ENCODE data around the gene BRIP1. TPM values are rescaled to one million over a fixed set of nuclear protein-coding genes. Genes with fewer than 3 reads are reported as not detected.
"Not testable (repeated sequence)": the region's sequence is repeated elsewhere in the genome, so short reads cannot be mapped to it uniquely, and the experiment has no call there.

Gene BRIP1
- total RNA-seq, 4 donors from 2014 or later = 0.13 to 0.42 (median 0.31) TPM

DNA sequence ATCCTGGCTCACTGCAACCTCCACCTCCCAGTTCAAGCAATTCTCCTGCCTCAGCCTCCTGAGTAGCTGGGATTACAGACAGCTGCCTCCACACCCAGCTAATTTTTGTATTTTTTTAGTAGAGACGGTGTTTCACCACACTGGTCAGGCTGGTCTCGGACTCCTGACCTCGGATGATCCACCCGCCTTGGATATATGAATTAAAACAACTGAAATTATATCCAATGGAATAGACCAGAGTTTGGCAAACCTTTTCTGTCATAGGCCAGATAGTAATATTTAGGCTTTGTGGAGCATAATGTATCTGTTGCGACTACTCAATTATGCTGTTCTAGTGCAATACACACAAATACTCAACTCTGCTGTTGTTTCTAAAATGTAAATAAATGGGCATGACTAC, 178.5 kb downstream of the BRIP1 start:
- H3K27ac ChIP-seq (replicated peaks in 1 of 4) = no peak overlapping the region
- H3K36me3 ChIP-seq = no peaks in the 10 kb centered on the region
- no peaks in the 10 kb centered on the region for H3K9me3 ChIP-seq
- DNase-seq (ENCODE audit: extremely low spot score) = no peak
- no peak overlapping the region for H3K4me3 ChIP-seq
- TF ChIP-seq EP300 (IDR thresholded peaks at IDR 0.05) (no peak), POLR2A (IDR thresholded peaks at IDR 0.05; ENCODE audit: low read depth) (no peak), POLR2AphosphoS5 (IDR thresholded peaks at IDR 0.05) (no peak)
- TF ChIP-seq, protein P1, sequence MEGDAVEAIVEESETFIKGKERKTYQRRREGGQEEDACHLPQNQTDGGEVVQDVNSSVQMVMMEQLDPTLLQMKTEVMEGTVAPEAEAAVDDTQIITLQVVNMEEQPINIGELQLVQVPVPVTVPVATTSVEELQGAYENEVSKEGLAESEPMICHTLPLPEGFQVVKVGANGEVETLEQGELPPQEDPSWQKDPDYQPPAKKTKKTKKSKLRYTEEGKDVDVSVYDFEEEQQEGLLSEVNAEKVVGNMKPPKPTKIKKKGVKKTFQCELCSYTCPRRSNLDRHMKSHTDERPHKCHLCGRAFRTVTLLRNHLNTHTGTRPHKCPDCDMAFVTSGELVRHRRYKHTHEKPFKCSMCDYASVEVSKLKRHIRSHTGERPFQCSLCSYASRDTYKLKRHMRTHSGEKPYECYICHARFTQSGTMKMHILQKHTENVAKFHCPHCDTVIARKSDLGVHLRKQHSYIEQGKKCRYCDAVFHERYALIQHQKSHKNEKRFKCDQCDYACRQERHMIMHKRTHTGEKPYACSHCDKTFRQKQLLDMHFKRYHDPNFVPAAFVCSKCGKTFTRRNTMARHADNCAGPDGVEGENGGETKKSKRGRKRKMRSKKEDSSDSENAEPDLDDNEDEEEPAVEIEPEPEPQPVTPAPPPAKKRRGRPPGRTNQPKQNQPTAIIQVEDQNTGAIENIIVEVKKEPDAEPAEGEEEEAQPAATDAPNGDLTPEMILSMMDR (IDR thresholded peaks at IDR 0.05) = no peak
- intact Hi-C loops (cut with DNase I) = no loop called here
- WGBS = 99% methylated on average over 5 of the region's 5 CpGs
- H3K4me1 ChIP-seq = no peaks in the 10 kb centered on the region
- no peaks in the 10 kb centered on the region for H3K27me3 ChIP-seq

DNA sequence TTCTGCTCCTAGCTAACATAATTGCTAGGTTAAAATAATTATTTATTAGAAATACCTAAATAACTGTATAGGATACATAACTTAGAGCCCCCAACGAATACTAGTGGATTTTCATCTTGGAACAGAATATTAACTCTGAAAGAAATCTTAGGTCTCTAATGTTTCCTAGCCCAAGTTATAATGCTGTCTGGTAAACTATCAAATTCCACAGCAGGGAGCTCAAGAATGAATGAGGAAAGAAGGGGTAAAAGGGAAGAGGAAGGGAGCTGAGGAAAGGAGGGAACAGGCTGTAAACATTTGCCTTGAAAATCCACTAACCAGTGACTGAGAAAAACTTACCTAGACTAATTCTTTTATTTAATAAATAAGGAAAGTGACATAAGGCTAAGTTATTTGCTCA, 179.2 kb downstream of the BRIP1 start:
- Histone ChIP-seq H3K27me3 (no peaks in the 10 kb centered on the region), H3K4me1 (no peaks in the 10 kb centered on the region), H3K4me3 (no peak overlapping the region), H3K36me3 (no peaks in the 10 kb centered on the region), H3K27ac (replicated peaks in 1 of 4) (no peak overlapping the region), H3K9me3 (no peaks in the 10 kb centered on the region)
- 94% methylated on average over 1 of the region's 1 CpG for WGBS
- TF ChIP-seq POLR2AphosphoS5 (IDR thresholded peaks at IDR 0.05) = no peak
- TF ChIP-seq, protein P1 (IDR thresholded peaks at IDR 0.05) = no peak
- intact Hi-C loops (cut with DNase I) = no loop called here
- no peak for DNase-seq (ENCODE audit: extremely low spot score)

DNA sequence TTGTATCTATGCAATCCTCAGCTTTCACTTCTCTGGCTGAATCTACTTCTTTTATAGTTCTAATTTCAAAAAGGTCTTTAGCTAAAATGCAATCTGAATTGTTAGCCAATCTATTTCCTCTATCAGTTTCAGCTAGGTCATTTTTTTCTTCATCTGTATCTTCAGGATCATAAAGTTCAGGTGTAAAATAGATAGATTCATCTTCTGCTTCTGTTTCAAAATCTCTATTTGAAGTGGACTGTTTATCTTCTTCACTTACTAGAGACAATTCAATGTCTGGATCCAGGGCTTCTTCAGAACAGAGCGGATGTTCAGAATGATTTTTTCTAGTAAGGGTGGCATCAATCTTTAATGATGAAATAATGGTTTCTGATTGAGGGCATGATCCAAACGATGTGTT, 179.9 kb downstream of the BRIP1 start:
- no peaks in the 10 kb centered on the region for H3K27me3 ChIP-seq
- no peaks in the 10 kb centered on the region for H3K4me1 ChIP-seq
- intact Hi-C loops (cut with DNase I) = no loop called here
- no peak overlapping the region for H3K4me3 ChIP-seq
- H3K27ac ChIP-seq (replicated peaks in 1 of 4) = no peak overlapping the region
- DNase-seq (ENCODE audit: extremely low spot score) = no peak
- H3K9me3 ChIP-seq = no peaks in the 10 kb centered on the region
- TF ChIP-seq, protein P1 (IDR thresholded peaks at IDR 0.05) = no peak
- TF ChIP-seq POLR2A (IDR thresholded peaks at IDR 0.05; ENCODE audit: low read depth) (no peak), POLR2AphosphoS5 (IDR thresholded peaks at IDR 0.05) (no peak), EP300 (IDR thresholded peaks at IDR 0.05) (no peak)
- WGBS = 92% methylated on average over 2 of the region's 2 CpGs
- no peaks in the 10 kb centered on the region for H3K36me3 ChIP-seq

DNA sequence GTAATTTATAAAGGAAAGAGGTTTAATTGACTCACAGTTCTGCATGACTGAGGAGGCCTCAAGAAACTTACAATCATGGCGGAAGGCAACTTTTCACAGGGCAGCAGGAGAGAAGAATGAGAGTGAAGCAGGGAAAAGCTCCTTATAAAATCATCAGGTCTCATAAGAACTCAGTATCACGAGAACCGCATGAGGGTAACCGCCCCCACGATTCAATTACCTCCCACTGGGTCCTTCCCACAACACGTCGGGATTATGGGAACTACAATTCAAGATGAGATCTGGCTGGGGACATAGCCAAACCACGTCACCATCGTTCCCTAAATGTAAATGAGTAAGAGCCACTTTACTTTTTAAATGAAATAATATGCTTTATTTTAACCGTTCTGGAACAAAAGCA, 182.4 kb downstream of the BRIP1 start:
- no peak overlapping the region for H3K27ac ChIP-seq (replicated peaks in 1 of 4)
- 98% methylated on average over 10 of the region's 10 CpGs for WGBS
- TF ChIP-seq POLR2A (IDR thresholded peaks at IDR 0.05; ENCODE audit: low read depth) (no peak), POLR2AphosphoS5 (IDR thresholded peaks at IDR 0.05) (no peak), EP300 (IDR thresholded peaks at IDR 0.05) (no peak)
- TF ChIP-seq, protein P1 (IDR thresholded peaks at IDR 0.05) = no peak
- no peaks in the 10 kb centered on the region for H3K4me1 ChIP-seq
- H3K9me3 ChIP-seq = no peaks in the 10 kb centered on the region
- no peaks in the 10 kb centered on the region for H3K27me3 ChIP-seq
- H3K4me3 ChIP-seq = no peak overlapping the region
- intact Hi-C loops (cut with DNase I) = no loop called here
- DNase-seq (ENCODE audit: extremely low spot score) = no peak
- H3K36me3 ChIP-seq = no peaks in the 10 kb centered on the region

DNA sequence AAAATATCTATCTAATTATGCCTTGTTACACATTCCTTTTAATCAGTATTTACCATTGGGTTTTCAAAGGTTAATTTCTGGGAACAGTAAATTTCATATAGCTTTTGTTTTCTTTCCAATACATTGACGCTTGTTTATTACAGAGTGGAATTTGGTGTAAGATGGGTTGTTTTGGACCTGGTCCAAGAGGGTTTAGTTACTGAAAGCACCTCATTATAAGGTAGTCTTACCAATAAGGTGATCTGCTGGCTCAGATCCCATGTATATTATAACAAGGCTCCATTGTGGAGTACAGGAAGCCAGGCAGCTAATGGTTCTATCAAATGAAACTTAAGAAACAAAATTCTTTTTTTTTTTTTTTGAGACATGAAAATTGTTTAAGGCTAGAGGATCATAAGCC, 185.0 kb downstream of the BRIP1 start:
- no peak for TF ChIP-seq EP300 (IDR thresholded peaks at IDR 0.05)
- no peak for TF ChIP-seq POLR2AphosphoS5 (IDR thresholded peaks at IDR 0.05)
- no peak for TF ChIP-seq POLR2A (IDR thresholded peaks at IDR 0.05; ENCODE audit: low read depth)
- TF ChIP-seq, protein P1 (IDR thresholded peaks at IDR 0.05) = no peak
- no peak overlapping the region for H3K27ac ChIP-seq (replicated peaks in 1 of 4)
- no peaks in the 10 kb centered on the region for H3K9me3 ChIP-seq
- no peaks in the 10 kb centered on the region for H3K36me3 ChIP-seq
- H3K27me3 ChIP-seq = no peaks in the 10 kb centered on the region
- H3K4me3 ChIP-seq = no peak overlapping the region
- DNase-seq (ENCODE audit: extremely low spot score) = no peak
- WGBS = 85% methylated on average over 1 of the region's 1 CpG
- intact Hi-C loops (cut with DNase I) = no loop called here
- no peaks in the 10 kb centered on the region for H3K4me1 ChIP-seq

DNA sequence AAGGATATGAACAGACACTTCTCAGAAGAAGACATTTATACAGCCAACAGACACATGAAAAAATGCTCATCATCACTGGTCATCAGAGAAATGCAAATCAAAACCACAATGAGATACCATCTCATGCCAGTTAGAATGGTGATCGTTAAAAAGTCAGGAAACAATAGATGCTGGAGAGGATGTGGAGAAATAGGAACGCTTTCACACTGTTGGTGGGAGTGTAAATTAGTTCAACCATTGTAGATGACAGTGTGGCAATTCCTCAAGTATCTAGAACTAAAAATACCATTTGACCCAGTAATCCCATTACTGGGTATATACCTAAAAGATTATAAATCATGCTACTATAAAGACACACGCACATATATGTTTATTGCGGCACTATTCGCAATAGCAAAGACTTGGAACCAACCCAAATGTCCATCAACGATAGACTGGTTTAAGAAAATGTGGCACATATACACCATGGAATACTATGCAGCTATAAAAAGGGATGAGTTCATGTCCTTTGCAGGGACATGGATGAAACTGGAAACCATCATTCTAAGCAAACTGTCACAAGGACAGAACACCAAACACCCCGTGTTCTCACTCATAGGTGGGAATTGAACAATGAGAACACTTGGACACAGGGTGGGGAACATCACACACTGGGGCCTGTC, 186.0 kb downstream of the BRIP1 start:
- intact Hi-C loops (cut with DNase I); H3K27me3 ChIP-seq; DNase-seq (ENCODE audit: extremely low spot score); H3K36me3 ChIP-seq; H3K4me3 ChIP-seq; H3K9me3 ChIP-seq; H3K4me1 ChIP-seq; H3K27ac ChIP-seq (replicated peaks in 1 of 4): not testable (repeated sequence)
- 82% methylated on average over 7 of the region's 7 CpGs for WGBS

DNA sequence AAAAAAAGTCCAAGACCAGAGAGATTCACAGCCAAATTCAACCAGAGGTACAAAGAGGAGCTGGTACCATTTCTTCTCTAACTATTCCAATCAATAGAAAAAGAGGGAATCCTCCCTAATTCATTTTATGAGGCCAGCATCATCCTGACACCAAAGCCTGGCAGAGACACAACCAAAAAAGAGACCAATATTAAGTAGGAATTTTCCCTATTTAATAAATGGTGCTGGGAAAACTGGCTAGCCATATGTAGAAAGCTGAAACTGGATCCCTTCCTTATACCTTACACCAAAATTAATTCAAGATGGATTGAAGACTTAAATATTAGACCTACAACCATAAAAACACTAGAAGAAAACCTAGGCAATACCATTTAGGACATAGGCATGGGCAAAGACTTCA, 186.8 kb downstream of the BRIP1 start:
- H3K27ac ChIP-seq (replicated peaks in 1 of 4); H3K27me3 ChIP-seq; H3K36me3 ChIP-seq; H3K4me3 ChIP-seq; DNase-seq (ENCODE audit: extremely low spot score); H3K9me3 ChIP-seq; H3K4me1 ChIP-seq; intact Hi-C loops (cut with DNase I): not testable (repeated sequence)
